ENCODE data around the gene FAT1.

The FAT1 gene

DNA sequence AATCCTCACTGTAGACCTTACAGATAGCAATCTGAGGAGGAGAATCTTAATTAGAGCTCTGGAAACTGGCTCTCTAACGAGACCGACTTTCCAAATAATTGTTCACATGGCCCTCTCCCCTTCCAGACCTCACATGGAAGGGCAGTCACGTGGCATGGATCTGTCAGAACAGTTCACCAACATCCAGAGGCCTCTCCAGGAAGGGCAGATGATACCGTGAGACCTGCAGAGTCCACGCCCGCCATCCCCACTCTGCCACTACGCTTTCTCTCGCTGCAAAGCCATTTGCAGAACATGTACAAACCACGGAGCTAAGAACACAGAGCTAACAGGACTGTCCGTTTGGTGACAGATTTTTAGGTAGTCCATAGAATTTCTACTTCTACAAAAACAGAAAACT, 20.7 kb downstream of the FAT1 start:
- TF ChIP-seq CEBPB (IDR thresholded peaks at IDR 0.05) (no peak), YY1 (IDR thresholded peaks at IDR 0.05; ENCODE audit: low read depth) (no peak), REST (IDR thresholded peaks at IDR 0.05; ENCODE audit: low read depth) (no peak), TEAD4 (IDR thresholded peaks at IDR 0.05) (no peak), EGR1 (IDR thresholded peaks at IDR 0.05) (no peak), TCF12 (IDR thresholded peaks at IDR 0.05; ENCODE audit: low read depth) (no peak), ZBTB7A (IDR thresholded peaks at IDR 0.05; ENCODE audit: low read depth) (no peak), EP300 (IDR thresholded peaks at IDR 0.05; ENCODE audit: borderline replicate concordance) (no peak)

GRCh38 chr4:186702297-186702696, 21.4 kb downstream of the FAT1 start:
- TF ChIP-seq NFIC (IDR thresholded peaks at IDR 0.05), result no peak
- TF ChIP-seq, protein P1, sequence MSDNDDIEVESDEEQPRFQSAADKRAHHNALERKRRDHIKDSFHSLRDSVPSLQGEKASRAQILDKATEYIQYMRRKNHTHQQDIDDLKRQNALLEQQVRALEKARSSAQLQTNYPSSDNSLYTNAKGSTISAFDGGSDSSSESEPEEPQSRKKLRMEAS (IDR thresholded peaks at IDR 0.05), result no peak
- TF ChIP-seq CREB1 (IDR thresholded peaks at IDR 0.05; ENCODE audit: low read depth), result no peak
- TF ChIP-seq TAF1 (IDR thresholded peaks at IDR 0.05; ENCODE audit: low read depth), result no peak
- no peak for TF ChIP-seq CEBPB (IDR thresholded peaks at IDR 0.05)
- no peak for TF ChIP-seq EGR1 (IDR thresholded peaks at IDR 0.05)
- TF ChIP-seq REST (IDR thresholded peaks at IDR 0.05; ENCODE audit: low read depth), result no peak

DNA sequence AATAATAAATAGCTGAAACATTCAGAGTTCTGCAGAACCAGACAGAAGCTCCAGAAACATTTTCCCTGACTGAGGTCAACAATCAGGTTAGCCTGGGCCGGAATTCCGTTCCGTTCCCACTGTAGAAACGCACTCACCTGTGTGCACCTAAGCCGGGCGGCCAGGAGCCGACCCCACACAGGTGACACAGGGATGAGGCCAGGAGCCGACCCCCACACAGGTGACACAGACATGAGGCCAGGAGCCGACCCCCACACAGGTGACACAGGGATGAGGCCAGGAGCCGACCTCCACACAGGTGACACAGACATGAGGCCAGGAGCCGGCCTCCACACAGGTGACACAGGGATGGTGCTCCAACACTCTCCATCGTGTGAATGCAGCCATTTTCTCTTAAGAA, 21.9 kb downstream of the FAT1 start:
- no peak for TF ChIP-seq EGR1 (IDR thresholded peaks at IDR 0.05)
- TF ChIP-seq ZBTB7A (IDR thresholded peaks at IDR 0.05; ENCODE audit: low read depth), result no peak
- TF ChIP-seq, protein P1 (IDR thresholded peaks at IDR 0.05), result no peak
- TF ChIP-seq CREB1 (IDR thresholded peaks at IDR 0.05; ENCODE audit: low read depth), result no peak
- TF ChIP-seq YY1 (IDR thresholded peaks at IDR 0.05; ENCODE audit: low read depth), result no peak
- TF ChIP-seq NFIC (IDR thresholded peaks at IDR 0.05), result no peak
- TF ChIP-seq REST (IDR thresholded peaks at IDR 0.05; ENCODE audit: low read depth), result no peak
- TF ChIP-seq CEBPB (IDR thresholded peaks at IDR 0.05), result no peak
- TF ChIP-seq RAD21 (IDR thresholded peaks at IDR 0.05; ENCODE audit: low read depth), result no peak
- TF ChIP-seq, protein P2, sequence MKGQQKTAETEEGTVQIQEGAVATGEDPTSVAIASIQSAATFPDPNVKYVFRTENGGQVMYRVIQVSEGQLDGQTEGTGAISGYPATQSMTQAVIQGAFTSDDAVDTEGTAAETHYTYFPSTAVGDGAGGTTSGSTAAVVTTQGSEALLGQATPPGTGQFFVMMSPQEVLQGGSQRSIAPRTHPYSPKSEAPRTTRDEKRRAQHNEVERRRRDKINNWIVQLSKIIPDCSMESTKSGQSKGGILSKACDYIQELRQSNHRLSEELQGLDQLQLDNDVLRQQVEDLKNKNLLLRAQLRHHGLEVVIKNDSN (IDR thresholded peaks at IDR 0.05), result no peak
- TF ChIP-seq TAF1 (IDR thresholded peaks at IDR 0.05; ENCODE audit: low read depth), result no peak
- TF ChIP-seq TEAD4 (IDR thresholded peaks at IDR 0.05), result no peak
- no peak for TF ChIP-seq FOXM1 (IDR thresholded peaks at IDR 0.05; ENCODE audit: borderline replicate concordance, low read depth)
- TF ChIP-seq EP300 (IDR thresholded peaks at IDR 0.05; ENCODE audit: borderline replicate concordance), result no peak
- TF ChIP-seq TCF12 (IDR thresholded peaks at IDR 0.05; ENCODE audit: low read depth), result no peak

DNA sequence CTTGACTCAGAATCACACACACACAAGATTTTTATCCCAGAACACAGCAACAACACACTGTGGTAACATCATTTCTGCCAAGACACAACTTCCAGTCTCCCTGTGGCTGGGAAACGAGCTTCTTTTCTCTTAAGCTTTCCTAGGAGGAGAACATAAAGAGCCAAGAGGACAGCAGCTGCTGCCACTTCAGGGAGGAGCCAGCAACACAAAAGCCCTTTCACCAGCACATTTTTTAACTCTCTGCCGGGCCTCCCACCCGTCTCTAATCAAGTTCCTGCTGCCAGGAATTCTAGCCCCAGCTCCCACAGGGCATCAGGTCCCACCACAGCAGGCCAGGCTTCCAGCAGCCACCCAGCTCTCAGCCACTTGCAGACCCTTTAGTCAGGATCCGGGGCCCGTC, 22.4 kb downstream of the FAT1 start:
- TF ChIP-seq, protein P2 (IDR thresholded peaks at IDR 0.05), result no peak
- no peak for TF ChIP-seq TEAD4 (IDR thresholded peaks at IDR 0.05)
- no peak for TF ChIP-seq TCF12 (IDR thresholded peaks at IDR 0.05; ENCODE audit: low read depth)
- no peak for TF ChIP-seq ZBTB7A (IDR thresholded peaks at IDR 0.05; ENCODE audit: low read depth)
- TF ChIP-seq, protein P1 (IDR thresholded peaks at IDR 0.05), result no peak
- no peak for TF ChIP-seq CEBPB (IDR thresholded peaks at IDR 0.05)
- no peak for TF ChIP-seq CREB1 (IDR thresholded peaks at IDR 0.05; ENCODE audit: low read depth)
- no peak for TF ChIP-seq REST (IDR thresholded peaks at IDR 0.05; ENCODE audit: low read depth)
- TF ChIP-seq EGR1 (IDR thresholded peaks at IDR 0.05), result no peak
- TF ChIP-seq RAD21 (IDR thresholded peaks at IDR 0.05; ENCODE audit: low read depth), result no peak
- no peak for TF ChIP-seq TAF1 (IDR thresholded peaks at IDR 0.05; ENCODE audit: low read depth)
- no peak for TF ChIP-seq FOXM1 (IDR thresholded peaks at IDR 0.05; ENCODE audit: borderline replicate concordance, low read depth)
- TF ChIP-seq YY1 (IDR thresholded peaks at IDR 0.05; ENCODE audit: low read depth), result no peak
- TF ChIP-seq NFIC (IDR thresholded peaks at IDR 0.05), result no peak
- TF ChIP-seq EP300 (IDR thresholded peaks at IDR 0.05; ENCODE audit: borderline replicate concordance), result no peak
